Measurements from ENCODE around the gene GPR87. TPM values are rescaled to one million over a fixed set of nuclear protein-coding genes. Genes with fewer than 3 reads are reported as not detected.

The GPR87 gene
- total RNA-seq, 2 donors from 2014 or later, result 3.2 to 5.0 TPM

DNA sequence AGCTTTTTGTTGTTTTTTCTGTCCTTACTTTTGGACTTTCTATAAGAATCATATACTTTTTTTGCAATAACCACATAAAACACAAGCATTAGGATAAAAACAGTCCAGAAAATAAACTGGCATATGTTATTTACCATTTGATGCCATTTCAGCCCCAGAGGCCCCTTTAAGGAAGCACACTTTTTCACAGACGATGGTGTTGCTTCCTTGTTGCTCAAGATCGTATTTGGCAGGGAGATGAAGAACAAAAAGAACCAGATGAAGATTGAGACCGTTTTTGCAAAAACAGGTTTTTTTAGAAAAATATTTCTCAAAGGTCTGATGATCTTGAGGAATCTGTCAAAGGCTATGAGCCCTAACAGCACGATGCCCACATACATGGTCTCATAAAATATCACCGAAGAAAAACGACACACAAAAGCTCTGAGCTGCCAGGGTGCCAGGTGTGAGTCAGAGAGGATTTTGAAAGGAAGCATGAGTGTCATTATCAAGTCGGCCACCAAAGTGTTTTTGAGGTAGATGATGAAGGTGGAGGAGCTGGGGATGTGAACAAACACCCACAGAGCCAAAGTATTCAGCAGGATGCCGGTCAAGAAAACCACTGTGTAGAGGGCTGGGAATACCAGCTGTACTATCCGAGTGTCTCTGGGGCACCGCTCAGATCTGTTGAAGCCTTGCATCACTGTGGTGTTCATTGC is 11.8 kb upstream of the GPR87 start:
- Mint-ChIP-seq H3K4me1 (peaks cover 3% of the 10 kb centered on the region), H3K36me3 (ENCODE audit: low read depth) (no peaks in the 10 kb centered on the region), H3K9me3 (peaks cover under 1% of the 10 kb centered on the region), H3K27ac (peak overlapping the region; percentile 62), H3K27me3 (peaks cover 19% of the 10 kb centered on the region), H3K4me3 (peak overlapping the region; percentile 59)
- ATAC-seq (replicated peaks), result peak; percentile 90

DNA sequence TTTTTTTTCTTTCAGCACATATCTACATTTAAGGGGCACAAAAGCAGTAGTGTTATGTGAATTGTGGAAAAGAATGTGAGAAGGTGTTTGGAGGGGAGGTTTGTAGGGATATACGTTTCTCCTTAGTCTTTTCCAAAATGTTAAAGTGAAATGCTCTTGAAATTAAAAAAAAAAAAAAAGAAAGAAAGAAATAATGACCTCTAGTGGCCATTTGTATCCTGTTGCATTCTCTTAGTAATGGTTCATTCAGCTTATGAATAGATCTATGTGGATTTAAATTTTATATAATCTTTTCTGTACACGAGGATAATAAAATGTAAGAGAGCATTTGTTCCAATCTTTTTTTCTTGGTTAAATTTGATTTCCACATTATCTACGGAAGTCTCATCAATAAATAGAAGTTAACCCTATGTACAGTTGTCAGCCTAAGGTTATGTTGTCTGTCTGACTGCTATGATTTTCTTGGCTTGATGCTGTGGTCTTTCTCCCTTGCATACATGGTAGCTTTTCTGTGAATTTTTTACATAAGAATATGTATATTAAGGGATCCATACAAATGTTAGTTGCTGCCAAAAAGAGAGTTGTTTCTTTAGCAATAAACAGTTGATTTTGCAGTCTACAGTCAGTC is 11.1 kb upstream of the GPR87 start:
- ATAC-seq (replicated peaks), result no peak
- Mint-ChIP-seq H3K36me3 (ENCODE audit: low read depth) (no peaks in the 10 kb centered on the region), H3K4me1 (peaks cover 8% of the 10 kb centered on the region), H3K27me3 (peaks cover 23% of the 10 kb centered on the region), H3K9me3 (peaks cover 6% of the 10 kb centered on the region), H3K27ac (no peak overlapping the region), H3K4me3 (peak overlapping the region; percentile 59)

DNA sequence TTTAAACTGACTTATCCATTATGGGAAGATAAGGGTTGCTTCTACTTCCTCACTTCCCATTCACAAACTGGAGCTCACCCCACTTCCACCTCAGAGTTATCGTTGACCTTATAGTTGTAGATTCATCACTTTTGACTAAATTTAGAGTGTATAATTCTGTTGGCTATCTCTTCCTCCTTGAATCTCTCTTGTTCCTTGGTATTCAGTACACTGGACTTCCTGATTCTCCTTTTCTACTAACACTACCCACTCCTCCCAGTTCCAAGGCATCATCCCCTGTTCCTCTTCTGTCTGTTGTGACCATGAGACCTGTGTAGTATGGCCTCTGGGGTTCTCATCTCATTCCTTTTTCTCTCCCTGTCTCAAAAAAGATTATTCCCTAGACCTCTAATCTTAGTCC is 5.9 kb upstream of the GPR87 start:
- Mint-ChIP-seq H3K27ac (no peak overlapping the region), H3K4me1 (peaks cover 13% of the 10 kb centered on the region), H3K36me3 (ENCODE audit: low read depth) (no peaks in the 10 kb centered on the region), H3K9me3 (peaks cover 6% of the 10 kb centered on the region), H3K4me3 (no peak overlapping the region), H3K27me3 (peaks cover 14% of the 10 kb centered on the region)
- ATAC-seq (replicated peaks), result no peak

DNA sequence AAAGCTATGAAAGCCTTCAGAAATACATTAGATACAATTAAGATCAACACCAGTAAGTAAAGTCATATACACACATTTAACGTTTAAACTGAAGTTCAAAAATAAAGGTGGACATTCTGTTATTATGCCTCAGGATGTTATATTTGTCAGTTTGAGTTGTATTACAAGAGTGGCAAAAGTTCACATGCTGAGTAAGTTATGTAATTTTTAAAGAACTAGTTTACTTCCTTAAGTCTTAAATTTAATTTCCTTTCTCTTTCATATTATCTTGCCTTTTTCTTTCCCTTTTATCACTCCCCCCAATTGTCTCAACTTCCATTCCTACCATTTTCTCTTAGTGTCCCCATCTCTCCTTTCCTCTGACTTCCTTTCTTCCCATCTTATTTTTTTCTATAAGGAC is 4.9 kb upstream of the GPR87 start:
- Mint-ChIP-seq H3K9me3 (peaks cover 6% of the 10 kb centered on the region), H3K27me3 (peaks cover 14% of the 10 kb centered on the region), H3K36me3 (ENCODE audit: low read depth) (no peaks in the 10 kb centered on the region), H3K27ac (no peak overlapping the region), H3K4me1 (peaks cover 13% of the 10 kb centered on the region), H3K4me3 (no peak overlapping the region)
- ATAC-seq (replicated peaks), result no peak

DNA sequence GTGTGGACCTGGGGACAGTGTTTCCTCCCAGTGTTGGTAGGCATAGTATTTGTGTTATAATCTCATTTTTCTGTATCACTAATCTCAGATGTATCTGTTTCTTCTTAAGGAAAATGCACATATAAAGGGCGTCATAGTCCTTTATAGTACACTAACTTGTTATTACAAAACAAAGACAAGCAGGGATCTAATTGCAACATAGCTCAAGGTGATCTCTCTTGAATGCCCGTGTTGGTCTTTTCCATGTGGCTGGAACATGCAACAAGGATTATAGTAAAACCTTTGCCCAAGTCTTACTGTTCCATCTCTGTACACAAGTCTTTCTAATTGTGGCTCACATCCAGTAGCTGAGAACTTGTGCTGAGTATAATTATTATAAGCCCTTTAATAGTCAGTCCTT is 3.5 kb upstream of the GPR87 start:
- Mint-ChIP-seq H3K27me3 (peaks cover 10% of the 10 kb centered on the region), H3K4me1 (peaks cover 13% of the 10 kb centered on the region), H3K9me3 (peaks cover 6% of the 10 kb centered on the region), H3K4me3 (peak overlapping the region; percentile 45), H3K27ac (peak overlapping the region; percentile 40), H3K36me3 (ENCODE audit: low read depth) (no peaks in the 10 kb centered on the region)
- no peak for ATAC-seq (replicated peaks)

DNA sequence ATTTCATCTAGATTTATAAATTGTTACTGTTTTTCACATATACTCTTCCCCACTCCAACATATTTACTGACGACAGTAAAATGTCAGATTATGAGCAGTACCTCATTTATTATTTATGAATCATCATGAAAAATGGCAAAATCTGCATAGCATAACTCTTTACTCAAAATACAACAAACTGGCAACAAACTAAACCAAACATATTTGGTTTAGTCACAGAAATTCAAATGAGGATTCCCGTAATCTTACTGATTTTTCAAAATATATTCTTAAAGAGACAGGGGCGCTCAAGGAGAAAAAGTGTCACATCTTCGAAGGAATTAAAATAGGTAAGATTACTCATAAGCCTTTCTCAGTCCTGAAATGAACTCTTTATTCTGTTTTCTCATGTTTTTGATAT is 3.0 kb upstream of the GPR87 start:
- Mint-ChIP-seq H3K36me3 (ENCODE audit: low read depth) (no peaks in the 10 kb centered on the region), H3K9me3 (peaks cover 6% of the 10 kb centered on the region), H3K27ac (peak overlapping the region; percentile 40), H3K4me1 (peaks cover 13% of the 10 kb centered on the region), H3K4me3 (peak overlapping the region; percentile 45), H3K27me3 (peaks cover 10% of the 10 kb centered on the region)
- no peak for ATAC-seq (replicated peaks)

DNA sequence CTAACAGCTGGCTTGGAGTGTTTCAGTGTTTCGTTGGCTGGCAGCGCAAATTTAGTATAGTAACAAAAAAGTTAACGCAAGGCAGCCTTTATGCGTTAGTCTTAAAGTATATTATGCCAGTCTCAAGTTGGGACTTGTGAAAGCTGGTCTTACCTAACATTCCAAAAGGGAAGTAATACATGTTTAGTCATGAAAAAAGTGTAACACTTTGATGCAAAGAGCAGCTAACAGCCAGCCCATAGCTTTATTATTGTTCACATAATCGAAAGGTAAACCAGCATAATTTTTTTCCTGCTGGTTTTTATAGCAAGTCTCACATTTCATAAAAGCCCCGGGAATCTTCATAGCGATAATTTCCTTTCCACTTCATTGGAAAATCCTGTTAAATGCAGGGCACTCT is 2.4 kb upstream of the GPR87 start:
- no peak for ATAC-seq (replicated peaks)
- Mint-ChIP-seq H3K4me3 (peak overlapping the region; percentile 45), H3K27me3 (peaks cover 10% of the 10 kb centered on the region), H3K9me3 (peaks cover 6% of the 10 kb centered on the region), H3K27ac (no peak overlapping the region), H3K36me3 (ENCODE audit: low read depth) (no peaks in the 10 kb centered on the region), H3K4me1 (peaks cover 13% of the 10 kb centered on the region)

DNA sequence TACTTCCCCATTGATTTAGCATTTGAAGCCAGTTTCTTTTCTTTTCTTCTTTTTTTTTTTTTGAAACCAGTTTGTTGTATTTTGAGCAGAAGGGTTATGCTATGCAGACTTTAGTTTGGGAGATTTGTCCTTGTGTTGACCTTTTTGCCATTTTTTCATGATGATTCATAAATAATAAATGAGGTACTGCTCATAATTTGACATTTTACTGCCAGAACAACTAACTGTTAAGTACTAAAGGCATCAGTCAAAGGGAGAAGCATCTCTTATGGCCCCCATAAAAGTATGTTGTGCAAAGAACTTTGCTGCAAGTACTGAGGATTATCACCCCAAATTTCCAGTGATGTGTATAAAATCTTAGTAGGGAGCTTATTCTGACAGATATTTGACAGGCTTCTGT is 1.7 kb upstream of the GPR87 start:
- Mint-ChIP-seq H3K27ac (peak overlapping the region; percentile 46), H3K4me3 (peak overlapping the region; percentile 28), H3K4me1 (peaks cover 9% of the 10 kb centered on the region), H3K36me3 (ENCODE audit: low read depth) (no peaks in the 10 kb centered on the region), H3K9me3 (peaks cover 4% of the 10 kb centered on the region), H3K27me3 (peaks cover 7% of the 10 kb centered on the region)
- no peak for ATAC-seq (replicated peaks)

DNA sequence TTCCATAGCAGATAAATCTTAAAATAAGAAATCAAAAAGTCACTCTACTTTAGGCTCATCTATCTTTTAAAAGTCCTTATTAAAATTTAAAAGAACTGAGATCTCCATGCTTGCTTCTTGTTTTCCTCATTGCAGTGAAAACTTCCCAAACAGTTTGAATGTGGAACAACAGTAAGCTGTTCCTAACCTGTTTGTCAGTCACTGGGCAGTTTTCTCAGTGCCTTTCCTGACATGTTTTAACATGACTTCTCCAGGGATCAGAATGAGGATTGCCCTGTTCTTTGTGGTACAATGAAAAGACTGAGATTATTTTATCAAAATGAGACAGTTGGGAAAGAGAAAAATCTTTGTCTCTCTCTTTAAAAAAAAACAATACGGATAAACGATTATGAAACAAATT is 774 bp downstream of the GPR87 start:
- Mint-ChIP-seq H3K27ac (peak overlapping the region; percentile 80), H3K9me3 (no peaks in the 10 kb centered on the region), H3K4me3 (peak overlapping the region; percentile 75), H3K4me1 (peaks cover 5% of the 10 kb centered on the region), H3K36me3 (ENCODE audit: low read depth) (no peaks in the 10 kb centered on the region), H3K27me3 (peaks cover 2% of the 10 kb centered on the region)
- ATAC-seq (replicated peaks), result no peak

DNA sequence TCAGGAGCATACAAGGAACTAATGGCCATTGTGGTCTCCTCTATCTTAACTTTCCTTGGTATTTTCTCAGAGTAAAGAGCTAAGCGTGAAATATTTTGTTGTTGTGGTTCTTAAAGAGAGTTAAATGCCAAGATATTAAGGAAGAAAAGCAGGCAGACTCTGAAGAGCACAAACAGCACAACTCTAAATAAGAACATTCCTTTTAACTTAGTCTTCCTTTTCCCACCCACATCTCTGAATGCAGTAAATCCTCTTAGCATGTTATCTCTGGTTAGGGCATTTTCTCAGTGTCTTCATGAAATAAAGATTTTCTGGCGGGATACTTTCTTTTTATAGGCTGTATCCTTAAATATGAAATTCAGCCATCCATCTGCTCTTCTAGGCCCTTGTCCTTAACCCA is 1.5 kb downstream of the GPR87 start:
- H3K36me3 Mint-ChIP-seq (ENCODE audit: low read depth), result no peaks in the 10 kb centered on the region
- no peak for ATAC-seq (replicated peaks)
- H3K4me3 Mint-ChIP-seq, result peak overlapping the region; percentile 75
- H3K4me1 Mint-ChIP-seq, result peaks cover 4% of the 10 kb centered on the region
- no peaks in the 10 kb centered on the region for H3K9me3 Mint-ChIP-seq
- H3K27ac Mint-ChIP-seq, result peak overlapping the region; percentile 80
- H3K27me3 Mint-ChIP-seq, result no peaks in the 10 kb centered on the region

DNA sequence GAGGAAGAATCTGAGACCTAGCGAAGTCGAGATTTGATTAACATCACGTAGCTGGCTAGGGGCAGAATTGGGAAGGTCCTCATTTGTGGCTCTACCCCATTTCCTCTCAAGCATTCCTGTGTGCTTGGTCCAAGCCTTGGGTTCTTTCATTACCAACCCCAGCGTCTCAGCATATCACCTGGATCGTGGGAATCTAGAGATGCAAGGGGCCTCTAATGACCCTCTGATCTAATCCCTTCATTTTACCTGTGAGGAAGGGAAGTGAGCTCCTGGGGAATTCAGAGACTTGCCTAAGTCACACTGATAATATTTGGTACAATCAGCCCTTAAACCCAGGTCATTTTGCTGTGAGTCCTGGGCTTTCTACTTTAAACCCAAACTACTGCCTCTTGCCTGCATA is 2.0 kb downstream of the GPR87 start:
- Mint-ChIP-seq H3K27me3 (no peaks in the 10 kb centered on the region), H3K4me1 (no peaks in the 10 kb centered on the region), H3K27ac (peak overlapping the region; percentile 80), H3K36me3 (ENCODE audit: low read depth) (no peaks in the 10 kb centered on the region), H3K9me3 (no peaks in the 10 kb centered on the region), H3K4me3 (peak overlapping the region; percentile 75)
- no peak for ATAC-seq (replicated peaks)

DNA sequence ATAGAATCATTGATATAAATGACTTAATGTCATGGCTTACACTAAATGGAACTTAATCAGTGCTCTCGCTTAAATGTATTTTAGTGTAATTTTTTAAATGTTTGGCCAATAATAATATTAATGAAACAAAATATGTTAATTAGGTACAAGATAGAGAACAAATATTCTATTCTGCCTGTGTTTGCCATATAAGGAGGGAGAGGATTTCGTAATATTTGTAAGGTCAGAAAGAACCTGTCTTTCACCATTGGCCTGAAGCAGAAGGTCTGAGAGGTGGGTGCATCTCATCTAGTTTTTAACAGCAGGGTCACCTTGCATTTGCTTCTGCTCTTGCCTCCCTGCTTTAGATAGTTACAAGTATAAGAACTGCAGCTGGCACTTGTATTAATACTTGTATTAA is 2.5 kb downstream of the GPR87 start:
- Mint-ChIP-seq H3K4me3 (peak overlapping the region; percentile 75), H3K9me3 (no peaks in the 10 kb centered on the region), H3K27me3 (no peaks in the 10 kb centered on the region), H3K4me1 (no peaks in the 10 kb centered on the region), H3K36me3 (ENCODE audit: low read depth) (no peaks in the 10 kb centered on the region), H3K27ac (no peak overlapping the region)
- ATAC-seq (replicated peaks), result no peak

DNA sequence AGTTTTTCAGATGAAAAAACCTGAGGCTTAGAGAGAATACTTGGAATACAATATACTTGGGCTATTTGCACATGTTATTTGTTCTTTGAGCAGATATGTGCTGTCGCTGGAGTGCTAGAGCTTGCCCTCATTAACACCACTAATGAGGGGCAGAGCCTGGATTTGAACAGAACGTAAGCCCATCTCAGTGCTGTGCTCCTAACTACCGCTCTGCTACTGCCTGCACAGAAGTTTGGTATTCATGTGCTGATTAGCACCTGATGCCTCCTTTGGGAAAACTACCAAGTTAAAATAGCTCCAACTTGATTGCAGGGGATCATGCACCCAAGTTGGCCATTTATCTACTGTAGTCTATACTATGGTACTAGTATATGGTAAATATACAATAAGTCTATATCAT is 3.6 kb downstream of the GPR87 start:
- ATAC-seq (replicated peaks), result no peak
- Mint-ChIP-seq H3K4me3 (no peak overlapping the region), H3K27me3 (no peaks in the 10 kb centered on the region), H3K27ac (no peak overlapping the region), H3K9me3 (no peaks in the 10 kb centered on the region), H3K4me1 (peaks cover 5% of the 10 kb centered on the region), H3K36me3 (ENCODE audit: low read depth) (no peaks in the 10 kb centered on the region)

DNA sequence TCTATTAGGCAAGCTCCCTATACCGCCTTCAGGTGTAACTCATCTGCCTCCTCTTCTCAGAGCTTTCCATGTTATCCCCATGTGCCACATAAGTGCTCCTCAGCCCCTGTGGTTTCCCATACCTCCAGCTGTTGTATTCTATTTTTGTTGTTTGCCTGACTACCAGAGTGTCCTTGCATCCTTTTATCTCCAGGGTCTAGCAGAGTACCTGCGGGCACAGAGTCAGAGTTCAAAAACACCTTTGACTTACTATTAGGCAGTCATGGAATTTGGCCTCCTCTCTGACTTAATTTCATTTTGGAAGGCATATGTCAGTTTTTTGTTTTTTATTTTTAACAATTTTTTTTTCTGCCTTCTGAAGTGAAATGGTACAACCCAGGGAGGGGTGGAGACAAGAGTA is 7.1 kb downstream of the GPR87 start:
- no peaks in the 10 kb centered on the region for H3K36me3 Mint-ChIP-seq (ENCODE audit: low read depth)
- no peak for ATAC-seq (replicated peaks)
- H3K4me3 Mint-ChIP-seq, result peak overlapping the region; percentile 69
- H3K9me3 Mint-ChIP-seq, result no peaks in the 10 kb centered on the region
- no peaks in the 10 kb centered on the region for H3K27me3 Mint-ChIP-seq
- H3K4me1 Mint-ChIP-seq, result peaks cover 24% of the 10 kb centered on the region
- peak overlapping the region; percentile 47 for H3K27ac Mint-ChIP-seq
